GM12892 (cell line): Measurements from ENCODE around the gene LBHD2.

Experiments
- POLR2A ChIP-seq: IDR thresholded peaks from 2 replicates; pipeline ENCODE4 v1.6.1; 2011; ENCODE audit warnings: low read depth, low read length, control low read depth
- POLR2AphosphoS5 ChIP-seq: IDR thresholded peaks from 2 replicates; pipeline ENCODE4 v1.6.1; 2011; ENCODE audit warnings: low read depth, low read length, control low read depth
- TAF1 ChIP-seq: IDR thresholded peaks from 2 replicates; pipeline ENCODE4 v1.6.1; 2011; ENCODE audit warnings: low read depth, mild to moderate bottlenecking, control low read depth, low read length, borderline replicate concordance

DNA sequence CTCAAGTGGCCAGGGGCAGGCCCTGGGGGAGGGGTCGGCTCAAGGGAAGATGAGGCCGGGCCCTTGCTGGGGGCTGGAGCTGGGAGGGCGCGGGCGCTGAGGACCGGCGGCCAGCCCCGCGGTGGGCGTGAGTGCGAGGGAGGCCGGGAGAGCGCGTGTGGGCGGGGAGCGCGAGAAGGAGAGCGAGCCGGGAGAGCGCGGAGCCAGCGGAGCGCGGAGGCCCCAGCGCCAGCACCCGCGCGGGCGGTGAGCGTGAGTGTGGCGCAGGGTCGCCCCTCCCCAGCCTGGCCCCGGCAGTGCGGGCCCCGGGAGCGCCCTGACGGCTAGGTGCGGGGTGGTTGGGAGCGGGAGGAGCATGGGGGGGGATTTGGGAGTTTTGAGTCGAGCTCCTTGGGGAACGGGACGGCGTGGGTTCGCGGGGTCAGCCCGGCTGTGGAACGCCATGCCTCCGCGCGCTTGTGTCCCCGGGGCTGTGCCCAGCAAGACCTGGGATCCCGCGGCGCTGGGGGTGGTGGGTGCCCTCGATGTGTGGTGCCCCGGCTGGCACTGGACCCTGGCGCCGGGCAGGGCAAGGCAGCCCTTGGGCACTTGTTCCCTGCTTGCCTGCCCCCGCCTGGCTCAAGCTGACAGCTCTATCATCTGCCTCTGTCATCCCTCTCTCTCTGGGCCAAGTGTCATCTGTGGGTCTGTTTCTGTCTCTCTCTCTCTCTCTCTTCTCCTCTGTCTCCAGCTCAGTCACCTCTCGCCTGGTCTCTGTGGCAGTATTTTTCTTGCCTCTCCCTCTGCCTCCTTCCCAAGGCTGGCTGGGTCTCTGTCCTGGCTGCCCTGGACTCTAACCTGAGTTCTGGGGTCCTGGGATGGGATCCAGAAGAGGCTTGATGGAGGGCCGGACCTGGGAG lies at the start of gene LBHD2:
- TF ChIP-seq POLR2A = no peak
- no peak for TF ChIP-seq POLR2AphosphoS5
- no peak for TF ChIP-seq TAF1
